ENCODE measurements around the gene CCDC89. TPM values are rescaled to one million over a fixed set of nuclear protein-coding genes. Genes with fewer than 3 reads are reported as not detected.

Gene CCDC89
- total and polyA plus RNA-seq, 2 donors (not counting 1 experiment from before 2014, with no cell fraction given): not detected

GRCh38 chr11:85647604-85648299 is 38.2 kb downstream of the CCDC89 start, which contains the start of gene TMEM126A:
TMEM126A (plus strand) TSS chr11:85647967; CDS start chr11:85650256, 2,289 bp downstream.
- Mint-ChIP-seq H3K4me3 (peak within 1 kb of the TSS; percentile 89), H3K4me1 (peaks cover 18% of the 10 kb centered on the region), H3K27me3 (peaks cover 19% of the 10 kb centered on the region), H3K27ac (peak within 1 kb of the TSS; percentile 93), H3K9me3 (ENCODE audit: insufficient read depth) (no peaks in the 10 kb centered on the region)
- H3K36me3 ChIP-seq (replicated peaks in 1 of 2; ENCODE audit: control extremely low read depth in 1 of 2, control insufficient read depth in 1 of 2, extremely low read depth in 1 of 2, insufficient read depth in 2 of 2, low read length in 1 of 2): peaks cover 0 to 9% of the 10 kb centered on the region in 2 experiments
- H4K20me1 ChIP-seq (ENCODE audit: control insufficient read depth, insufficient read depth, low read length, poor library complexity, severe bottlenecking): no peaks in the 10 kb centered on the region
- intact Hi-C loops (cut with micrococcal nuclease): loop anchor here (1.0 to 5.0 kb wide), 5 partner anchors 18 to 1390 kb away; partner anchors contain the start of genes CREBZF, HIKESHI, PICALM and TMEM126B
- peak within 1 kb of the TSS; percentile 71 to 91 for H3K27ac ChIP-seq (ENCODE audit: low read length in 2 of 2)
- under 1% methylated on average over 30 of the region's 33 CpGs for WGBS (ENCODE audit: insufficient coverage)
- peaks cover 0 to 12% (median 4%) of the 10 kb centered on the region in 4 experiments for H3K27me3 ChIP-seq (replicated peaks in 1 of 4; ENCODE audit: control extremely low read depth in 1 of 4, control insufficient read depth in 3 of 4, insufficient read depth in 4 of 4, low read length in 3 of 4)
- ChIA-PET CTCF (interaction anchor here (1.2 to 2.3 kb wide), 3 partner anchors 11 to 19 kb away, joined by 3 to 8 read pairs (median 7); partner anchors contain the start of genes CREBZF and TMEM126B), POLR2A (interaction anchor here (1.3 to 2.4 kb wide), 3 partner anchors 10 to 20 kb away, joined by 5 to 20 read pairs (median 8); partner anchors contain the start of genes CREBZF, DLG2 and TMEM126B)
- DNase-seq (peak; percentile 91), ATAC-seq (ENCODE audit: low read depth) (peak; percentile 99)
- TF ChIP-seq CTCF (IDR thresholded peaks at IDR 0.05) (no peak), EZH2 (IDR thresholded peaks at IDR 0.05; ENCODE audit: borderline replicate concordance, insufficient read depth, low read depth, low read length, poor library complexity, severe bottlenecking) (no peak)
- H3K4me1 ChIP-seq (ENCODE audit: control insufficient read depth in 2 of 2, insufficient read depth in 2 of 2, low read length in 2 of 2): peaks cover 12 to 13% of the 10 kb centered on the region in 2 donors
- H3K4me2 ChIP-seq (replicated peaks; ENCODE audit: low read depth, low read length, poor library complexity, severe bottlenecking): peak within 1 kb of the TSS; percentile 81
- H3K9ac ChIP-seq (ENCODE audit: low read length): peak within 1 kb of the TSS; percentile 86
- H3K79me2 ChIP-seq (ENCODE audit: control insufficient read depth, insufficient read depth, low read length): peaks cover 30% of the 10 kb centered on the region
- H3K4me3 ChIP-seq (ENCODE audit: control extremely low read depth in 1 of 5, extremely low read depth in 1 of 5, insufficient read depth in 1 of 5, low read depth in 2 of 5, low read length in 4 of 5): peak within 1 kb of the TSS; percentile 79 to 87 (median 85)
- H2AFZ ChIP-seq (ENCODE audit: insufficient read depth, low read depth, low read length, poor library complexity, severe bottlenecking): peak within 1 kb of the TSS; percentile 91
- no peaks in the 10 kb centered on the region for H3K9me3 ChIP-seq (ENCODE audit: control extremely low read depth in 1 of 3, control insufficient read depth in 2 of 3, insufficient read depth in 1 of 3, low read length in 2 of 3)
